ENCODE data around the gene FAF2. TPM values are rescaled to one million over a fixed set of nuclear protein-coding genes. Genes with fewer than 3 reads are reported as not detected.

The FAF2 gene
- total RNA-seq, 1 donor from 2014 or later = 43.9 TPM

- Mint-ChIP-seq H3K27me3 (no peaks in the 10 kb centered on the region), H3K36me3 (ENCODE audit: low read depth) (peaks cover 11% of the 10 kb centered on the region), H3K4me1 (peaks cover 73% of the 10 kb centered on the region), H3K27ac (peak overlapping the region; percentile 95), H3K9me3 (no peaks in the 10 kb centered on the region), H3K4me3 (peak overlapping the region; percentile 93)
- intact Hi-C loops (cut with micrococcal nuclease) = loop anchor here (1.0 to 10.0 kb wide), 10 partner anchors 75 to 1015 kb away; partner anchors contain the start of genes ARL10, CLTB, FAF2 and GPRIN1
- peak; percentile 99 for DNase-seq
These were observed 89.5 kb downstream of the FAF2 start for GRCh38 chr5:176537554-176538229.

GRCh38 chr5:176538230-176538988 is 90.2 kb downstream of the FAF2 start:
- Mint-ChIP-seq H3K4me1 (peaks cover 66% of the 10 kb centered on the region), H3K36me3 (ENCODE audit: low read depth) (peaks cover 8% of the 10 kb centered on the region), H3K9me3 (no peaks in the 10 kb centered on the region), H3K27me3 (no peaks in the 10 kb centered on the region), H3K27ac (peak overlapping the region; percentile 95), H3K4me3 (peak overlapping the region; percentile 93)
- intact Hi-C loops (cut with micrococcal nuclease) = loop anchor here (5.0 to 10.0 kb wide), 4 partner anchors 74 to 1016 kb away; partner anchors contain the start of genes GPRIN1, LMAN2, RGS14 and UIMC1
- DNase-seq = no peak

- DNase-seq = no peak
- H3K4me3 Mint-ChIP-seq = no peak overlapping the region
- H3K36me3 Mint-ChIP-seq (ENCODE audit: low read depth) = peaks cover 8% of the 10 kb centered on the region
- no peaks in the 10 kb centered on the region for H3K27me3 Mint-ChIP-seq
- H3K9me3 Mint-ChIP-seq = no peaks in the 10 kb centered on the region
- H3K27ac Mint-ChIP-seq = peak overlapping the region; percentile 29
- intact Hi-C loops (cut with micrococcal nuclease) = loop anchor here (5.0 to 10.0 kb wide), 4 partner anchors 73 to 1017 kb away; partner anchors contain the start of genes GPRIN1, LMAN2, RGS14 and UIMC1
- H3K4me1 Mint-ChIP-seq = peaks cover 63% of the 10 kb centered on the region
These were observed 90.8 kb downstream of the FAF2 start for GRCh38 chr5:176538989-176539384.

GRCh38 chr5:176540476-176540899 is 92.3 kb downstream of the FAF2 start:
- Mint-ChIP-seq H3K27ac (peak overlapping the region; percentile 88), H3K27me3 (no peaks in the 10 kb centered on the region), H3K36me3 (ENCODE audit: low read depth) (peaks cover 3% of the 10 kb centered on the region), H3K9me3 (no peaks in the 10 kb centered on the region), H3K4me1 (peaks cover 56% of the 10 kb centered on the region), H3K4me3 (peak overlapping the region; percentile 40)
- no peak for DNase-seq
- intact Hi-C loops (cut with micrococcal nuclease) = no loop called here

GRCh38 chr5:176540956-176541337 is 92.8 kb downstream of the FAF2 start:
- intact Hi-C loops (cut with micrococcal nuclease) = no loop called here
- H3K27me3 Mint-ChIP-seq = no peaks in the 10 kb centered on the region
- H3K27ac Mint-ChIP-seq = peak overlapping the region; percentile 88
- peak overlapping the region; percentile 86 for H3K4me3 Mint-ChIP-seq
- no peaks in the 10 kb centered on the region for H3K9me3 Mint-ChIP-seq
- no peak for DNase-seq
- no peaks in the 10 kb centered on the region for H3K36me3 Mint-ChIP-seq (ENCODE audit: low read depth)
- peaks cover 54% of the 10 kb centered on the region for H3K4me1 Mint-ChIP-seq

- Mint-ChIP-seq H3K4me1 (peaks cover 54% of the 10 kb centered on the region), H3K4me3 (peak overlapping the region; percentile 86), H3K9me3 (no peaks in the 10 kb centered on the region), H3K27ac (peak overlapping the region; percentile 88), H3K36me3 (ENCODE audit: low read depth) (no peaks in the 10 kb centered on the region), H3K27me3 (no peaks in the 10 kb centered on the region)
- intact Hi-C loops (cut with micrococcal nuclease) = loop anchor here (1.0 kb wide), 1 partner anchor 93 kb away; the partner anchor contains the start of gene FAF2
- DNase-seq = peak; percentile 94
These were observed 93.4 kb downstream of the FAF2 start for GRCh38 chr5:176541338-176542134.

- peak overlapping the region; percentile 86 for H3K4me3 Mint-ChIP-seq
- H3K27ac Mint-ChIP-seq = peak overlapping the region; percentile 88
- no peaks in the 10 kb centered on the region for H3K27me3 Mint-ChIP-seq
- no peaks in the 10 kb centered on the region for H3K9me3 Mint-ChIP-seq
- DNase-seq = peak; percentile 93
- intact Hi-C loops (cut with micrococcal nuclease) = loop anchor here (1.0 kb wide), 1 partner anchor 94 kb away; the partner anchor contains the start of gene FAF2
- H3K4me1 Mint-ChIP-seq = peaks cover 54% of the 10 kb centered on the region
- H3K36me3 Mint-ChIP-seq (ENCODE audit: low read depth) = no peaks in the 10 kb centered on the region
These were observed 94.0 kb downstream of the FAF2 start for GRCh38 chr5:176542135-176542595.

- Mint-ChIP-seq H3K9me3 (no peaks in the 10 kb centered on the region), H3K27ac (peak overlapping the region; percentile 88), H3K4me3 (peak overlapping the region; percentile 95), H3K4me1 (peaks cover 56% of the 10 kb centered on the region), H3K27me3 (no peaks in the 10 kb centered on the region), H3K36me3 (ENCODE audit: low read depth) (no peaks in the 10 kb centered on the region)
- intact Hi-C loops (cut with micrococcal nuclease) = loop anchor here (1.0 kb wide), 1 partner anchor 95 kb away; the partner anchor contains the start of gene FAF2
- no peak for DNase-seq
These were observed 94.6 kb downstream of the FAF2 start for GRCh38 chr5:176542596-176543427.

- no peaks in the 10 kb centered on the region for H3K9me3 Mint-ChIP-seq
- H3K27me3 Mint-ChIP-seq = no peaks in the 10 kb centered on the region
- H3K4me3 Mint-ChIP-seq = peak overlapping the region; percentile 95
- intact Hi-C loops (cut with micrococcal nuclease) = no loop called here
- peak overlapping the region; percentile 95 for H3K27ac Mint-ChIP-seq
- H3K36me3 Mint-ChIP-seq (ENCODE audit: low read depth) = no peaks in the 10 kb centered on the region
- peak; percentile 95 for DNase-seq
- peaks cover 52% of the 10 kb centered on the region for H3K4me1 Mint-ChIP-seq
These were observed 95.4 kb downstream of the FAF2 start for GRCh38 chr5:176543428-176544182.

GRCh38 chr5:176545388-176545736 is 97.2 kb downstream of the FAF2 start:
- H3K36me3 Mint-ChIP-seq (ENCODE audit: low read depth) = no peaks in the 10 kb centered on the region
- peaks cover 38% of the 10 kb centered on the region for H3K4me1 Mint-ChIP-seq
- H3K4me3 Mint-ChIP-seq = no peak overlapping the region
- intact Hi-C loops (cut with micrococcal nuclease) = no loop called here
- DNase-seq = no peak
- no peak overlapping the region for H3K27ac Mint-ChIP-seq
- H3K9me3 Mint-ChIP-seq = no peaks in the 10 kb centered on the region
- H3K27me3 Mint-ChIP-seq = no peaks in the 10 kb centered on the region

- Mint-ChIP-seq H3K4me1 (peaks cover 32% of the 10 kb centered on the region), H3K27ac (no peak overlapping the region), H3K36me3 (ENCODE audit: low read depth) (no peaks in the 10 kb centered on the region), H3K27me3 (no peaks in the 10 kb centered on the region), H3K4me3 (no peak overlapping the region), H3K9me3 (no peaks in the 10 kb centered on the region)
- intact Hi-C loops (cut with micrococcal nuclease) = no loop called here
- DNase-seq = no peak
These were observed 97.7 kb downstream of the FAF2 start for GRCh38 chr5:176545737-176546509.

GRCh38 chr5:176547802-176548201 is 99.6 kb downstream of the FAF2 start:
- H3K36me3 Mint-ChIP-seq (ENCODE audit: low read depth) = no peaks in the 10 kb centered on the region
- no peak overlapping the region for H3K4me3 Mint-ChIP-seq
- intact Hi-C loops (cut with micrococcal nuclease) = no loop called here
- H3K9me3 Mint-ChIP-seq = no peaks in the 10 kb centered on the region
- H3K27me3 Mint-ChIP-seq = no peaks in the 10 kb centered on the region
- peak overlapping the region; percentile 47 for H3K27ac Mint-ChIP-seq
- DNase-seq = no peak
- peaks cover 16% of the 10 kb centered on the region for H3K4me1 Mint-ChIP-seq
